ENCODE results near the gene MMADHC. TPM values are rescaled to one million over a fixed set of nuclear protein-coding genes. Genes with fewer than 3 reads are reported as not detected.

The MMADHC gene
- total RNA-seq, 1 donor from 2014 or later: 80.0 TPM

DNA sequence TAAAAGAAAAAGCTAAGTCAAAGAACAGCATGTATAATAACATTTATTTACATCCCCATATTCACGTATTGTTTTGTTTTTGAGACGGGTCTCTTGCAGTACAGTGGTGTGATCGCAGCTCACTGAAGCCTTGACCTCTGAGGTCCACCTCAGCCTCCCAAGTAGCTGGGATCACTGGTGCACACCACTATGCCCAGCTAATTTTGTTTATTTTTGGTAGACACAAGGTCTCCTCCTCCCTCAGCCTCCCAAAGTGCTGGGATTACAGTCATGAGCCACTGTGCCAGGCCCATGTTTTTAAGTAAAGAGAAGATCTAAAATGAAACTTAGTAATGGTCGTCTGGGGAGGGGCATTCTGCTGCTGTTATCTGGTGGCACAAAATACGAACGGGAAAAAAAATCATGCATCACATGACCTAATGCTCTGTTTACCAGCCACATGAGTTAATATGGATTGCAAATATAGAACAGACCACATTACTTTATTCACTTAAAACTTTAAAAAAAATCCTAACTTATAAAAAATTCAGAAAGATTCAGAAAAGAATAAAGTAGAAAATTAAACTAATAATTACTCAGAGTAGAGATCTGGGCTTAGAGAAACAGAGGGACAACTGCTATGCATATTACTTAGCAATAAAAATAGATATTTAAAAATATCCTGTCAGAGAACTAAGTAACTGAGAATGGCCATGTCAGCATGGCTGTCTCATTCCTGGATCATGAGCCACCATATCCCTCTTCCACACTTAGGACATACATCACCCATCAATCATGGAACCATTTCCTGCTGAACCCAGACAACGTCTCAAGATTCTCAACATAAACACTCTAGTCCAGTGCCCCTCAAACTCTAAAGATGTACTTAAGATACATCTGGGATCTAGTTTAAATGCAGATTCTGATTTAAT is 7.3 kb downstream of the MMADHC start:
- Mint-ChIP-seq H3K27ac (no peak overlapping the region), H3K27me3 (no peaks in the 10 kb centered on the region), H3K36me3 (ENCODE audit: insufficient read depth) (peaks cover 38% of the 10 kb centered on the region), H3K9me3 (ENCODE audit: low read depth) (no peaks in the 10 kb centered on the region), H3K4me1 (ENCODE audit: low read depth) (peaks cover 16% of the 10 kb centered on the region), H3K4me3 (ENCODE audit: low read depth) (no peak overlapping the region)
- DNase-seq (ENCODE audit: low spot score, unreplicated experiment): no peak
- TF ChIP-seq, protein P1, sequence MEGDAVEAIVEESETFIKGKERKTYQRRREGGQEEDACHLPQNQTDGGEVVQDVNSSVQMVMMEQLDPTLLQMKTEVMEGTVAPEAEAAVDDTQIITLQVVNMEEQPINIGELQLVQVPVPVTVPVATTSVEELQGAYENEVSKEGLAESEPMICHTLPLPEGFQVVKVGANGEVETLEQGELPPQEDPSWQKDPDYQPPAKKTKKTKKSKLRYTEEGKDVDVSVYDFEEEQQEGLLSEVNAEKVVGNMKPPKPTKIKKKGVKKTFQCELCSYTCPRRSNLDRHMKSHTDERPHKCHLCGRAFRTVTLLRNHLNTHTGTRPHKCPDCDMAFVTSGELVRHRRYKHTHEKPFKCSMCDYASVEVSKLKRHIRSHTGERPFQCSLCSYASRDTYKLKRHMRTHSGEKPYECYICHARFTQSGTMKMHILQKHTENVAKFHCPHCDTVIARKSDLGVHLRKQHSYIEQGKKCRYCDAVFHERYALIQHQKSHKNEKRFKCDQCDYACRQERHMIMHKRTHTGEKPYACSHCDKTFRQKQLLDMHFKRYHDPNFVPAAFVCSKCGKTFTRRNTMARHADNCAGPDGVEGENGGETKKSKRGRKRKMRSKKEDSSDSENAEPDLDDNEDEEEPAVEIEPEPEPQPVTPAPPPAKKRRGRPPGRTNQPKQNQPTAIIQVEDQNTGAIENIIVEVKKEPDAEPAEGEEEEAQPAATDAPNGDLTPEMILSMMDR (IDR thresholded peaks at IDR 0.05; ENCODE audit: unreplicated experiment): no peak

GRCh38 chr2:149577269-149577668 is 10.3 kb downstream of the MMADHC start:
- H3K27ac Mint-ChIP-seq: peak overlapping the region; percentile 17
- H3K9me3 Mint-ChIP-seq (ENCODE audit: low read depth): no peaks in the 10 kb centered on the region
- TF ChIP-seq, protein P1 (IDR thresholded peaks at IDR 0.05; ENCODE audit: unreplicated experiment): no peak
- no peaks in the 10 kb centered on the region for H3K27me3 Mint-ChIP-seq
- no peak for DNase-seq (ENCODE audit: low spot score, unreplicated experiment)
- peaks cover 8% of the 10 kb centered on the region for H3K4me1 Mint-ChIP-seq (ENCODE audit: low read depth)
- peaks cover 33% of the 10 kb centered on the region for H3K36me3 Mint-ChIP-seq (ENCODE audit: insufficient read depth)
- H3K4me3 Mint-ChIP-seq (ENCODE audit: low read depth): no peak overlapping the region

GRCh38 chr2:149575752-149576151 is 11.8 kb downstream of the MMADHC start:
- TF ChIP-seq, protein P1 (IDR thresholded peaks at IDR 0.05; ENCODE audit: unreplicated experiment): no peak
- H3K9me3 Mint-ChIP-seq (ENCODE audit: low read depth): no peaks in the 10 kb centered on the region
- H3K36me3 Mint-ChIP-seq (ENCODE audit: insufficient read depth): peaks cover 31% of the 10 kb centered on the region
- H3K4me3 Mint-ChIP-seq (ENCODE audit: low read depth): no peak overlapping the region
- no peak for DNase-seq (ENCODE audit: low spot score, unreplicated experiment)
- peaks cover 8% of the 10 kb centered on the region for H3K4me1 Mint-ChIP-seq (ENCODE audit: low read depth)
- H3K27ac Mint-ChIP-seq: no peak overlapping the region
- H3K27me3 Mint-ChIP-seq: no peaks in the 10 kb centered on the region

DNA sequence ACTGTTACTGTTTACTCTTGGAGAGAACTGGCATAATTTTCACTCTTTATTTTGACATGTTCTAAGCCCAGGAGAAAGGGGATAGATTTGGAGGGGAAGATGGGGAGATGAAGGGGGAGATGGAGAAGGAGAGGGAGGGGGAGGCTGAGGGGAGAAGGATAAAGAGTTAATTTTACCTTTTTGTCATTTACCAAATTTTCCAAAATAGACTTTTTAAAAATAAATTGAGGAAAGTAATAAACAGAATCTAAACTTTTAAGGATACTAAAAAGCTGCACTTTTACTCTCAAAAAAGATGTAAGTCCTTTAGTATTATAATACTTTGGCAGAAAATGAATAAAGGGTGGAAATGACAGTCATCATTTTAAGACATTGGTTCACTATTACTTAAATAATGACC is 12.3 kb downstream of the MMADHC start:
- H3K9me3 Mint-ChIP-seq (ENCODE audit: low read depth): no peaks in the 10 kb centered on the region
- peaks cover 8% of the 10 kb centered on the region for H3K4me1 Mint-ChIP-seq (ENCODE audit: low read depth)
- DNase-seq (ENCODE audit: low spot score, unreplicated experiment): no peak
- H3K36me3 Mint-ChIP-seq (ENCODE audit: insufficient read depth): peaks cover 28% of the 10 kb centered on the region
- H3K27me3 Mint-ChIP-seq: no peaks in the 10 kb centered on the region
- H3K4me3 Mint-ChIP-seq (ENCODE audit: low read depth): no peak overlapping the region
- TF ChIP-seq, protein P1 (IDR thresholded peaks at IDR 0.05; ENCODE audit: unreplicated experiment): no peak
- no peak overlapping the region for H3K27ac Mint-ChIP-seq

- Mint-ChIP-seq H3K4me3 (ENCODE audit: low read depth) (no peak overlapping the region), H3K27me3 (no peaks in the 10 kb centered on the region), H3K27ac (no peak overlapping the region), H3K9me3 (ENCODE audit: low read depth) (no peaks in the 10 kb centered on the region), H3K4me1 (ENCODE audit: low read depth) (peaks cover 8% of the 10 kb centered on the region), H3K36me3 (ENCODE audit: insufficient read depth) (peaks cover 23% of the 10 kb centered on the region)
- DNase-seq (ENCODE audit: low spot score, unreplicated experiment): no peak
- TF ChIP-seq, protein P1 (IDR thresholded peaks at IDR 0.05; ENCODE audit: unreplicated experiment): peak; percentile 64
These were observed 13.8 kb downstream of the MMADHC start for GRCh38 chr2:149573760-149574159.

All from progenitor cell of endocrine pancreas (in vitro differentiated cells).